ENCODE data around the gene FAM53B. TPM values are rescaled to one million over a fixed set of nuclear protein-coding genes. Genes with fewer than 3 reads are reported as not detected.
A peak's percentile ranks its signal among the peaks of the same experiment; 100 is the strongest.

The FAM53B gene
- total RNA-seq, 4 donors from 2014 or later: 140 to 253 (median 192) TPM

DNA sequence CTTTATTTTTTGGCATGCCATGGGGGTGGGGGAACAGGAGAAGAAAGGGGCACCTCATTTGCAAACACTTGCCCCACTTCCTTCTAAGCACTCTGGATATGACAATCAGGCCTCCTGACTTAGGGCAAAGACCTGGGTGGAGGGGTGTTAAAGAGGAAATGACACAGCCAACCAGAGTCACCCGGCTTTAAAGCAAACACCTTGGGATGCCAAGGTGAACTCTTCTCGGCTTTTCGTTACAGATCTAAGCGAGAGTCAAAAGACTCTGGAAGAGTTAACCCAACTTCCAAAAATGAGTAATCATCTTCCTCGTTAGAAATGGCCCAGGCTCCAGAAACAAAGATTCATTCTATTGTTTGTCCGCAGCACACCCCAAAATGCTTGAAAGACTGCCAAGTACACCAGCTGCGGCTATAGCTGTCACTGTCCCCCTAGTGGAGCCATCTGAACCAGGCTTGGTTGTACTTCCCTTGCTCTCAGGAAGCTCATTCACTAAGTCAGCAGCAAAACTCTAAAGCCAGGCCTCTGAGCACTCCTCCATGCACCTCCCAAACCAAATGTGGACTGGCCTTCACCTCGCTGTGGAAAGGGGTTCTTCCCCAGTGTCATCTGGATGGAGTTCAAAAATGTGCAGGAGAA, 24.8 kb downstream of the FAM53B start:
- in situ Hi-C loops (cut with MboI; ENCODE audit: low sequenced_read_pairs in 4 of 4): no loop called here
- H3K9me3 ChIP-seq: no peaks in the 10 kb centered on the region
- ATAC-seq (peak; percentile 14 to 29), DNase-seq (peak in 1 of 2 donors; percentile 72)
- no peaks in the 10 kb centered on the region for H3K27me3 ChIP-seq
- H3K4me1 ChIP-seq: peaks cover 83 to 86% of the 10 kb centered on the region in 2 donors
- H3K27ac ChIP-seq: peak overlapping the region; percentile 92 to 97 (median 92)
- no peak for TF ChIP-seq POLR2A (IDR thresholded peaks at IDR 0.05)
- TF ChIP-seq, protein P1, sequence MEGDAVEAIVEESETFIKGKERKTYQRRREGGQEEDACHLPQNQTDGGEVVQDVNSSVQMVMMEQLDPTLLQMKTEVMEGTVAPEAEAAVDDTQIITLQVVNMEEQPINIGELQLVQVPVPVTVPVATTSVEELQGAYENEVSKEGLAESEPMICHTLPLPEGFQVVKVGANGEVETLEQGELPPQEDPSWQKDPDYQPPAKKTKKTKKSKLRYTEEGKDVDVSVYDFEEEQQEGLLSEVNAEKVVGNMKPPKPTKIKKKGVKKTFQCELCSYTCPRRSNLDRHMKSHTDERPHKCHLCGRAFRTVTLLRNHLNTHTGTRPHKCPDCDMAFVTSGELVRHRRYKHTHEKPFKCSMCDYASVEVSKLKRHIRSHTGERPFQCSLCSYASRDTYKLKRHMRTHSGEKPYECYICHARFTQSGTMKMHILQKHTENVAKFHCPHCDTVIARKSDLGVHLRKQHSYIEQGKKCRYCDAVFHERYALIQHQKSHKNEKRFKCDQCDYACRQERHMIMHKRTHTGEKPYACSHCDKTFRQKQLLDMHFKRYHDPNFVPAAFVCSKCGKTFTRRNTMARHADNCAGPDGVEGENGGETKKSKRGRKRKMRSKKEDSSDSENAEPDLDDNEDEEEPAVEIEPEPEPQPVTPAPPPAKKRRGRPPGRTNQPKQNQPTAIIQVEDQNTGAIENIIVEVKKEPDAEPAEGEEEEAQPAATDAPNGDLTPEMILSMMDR (IDR thresholded peaks at IDR 0.05 in 4 of 5, conservative IDR thresholded peaks at IDR 0.05 in 1 of 5): peak; percentile 52 to 70 (median 63)
- intact Hi-C loops (cut with DNase I; ENCODE audit: low total_unique reads): no loop called here
- no peaks in the 10 kb centered on the region for H3K36me3 ChIP-seq
- no peak overlapping the region for H3K4me3 ChIP-seq

DNA sequence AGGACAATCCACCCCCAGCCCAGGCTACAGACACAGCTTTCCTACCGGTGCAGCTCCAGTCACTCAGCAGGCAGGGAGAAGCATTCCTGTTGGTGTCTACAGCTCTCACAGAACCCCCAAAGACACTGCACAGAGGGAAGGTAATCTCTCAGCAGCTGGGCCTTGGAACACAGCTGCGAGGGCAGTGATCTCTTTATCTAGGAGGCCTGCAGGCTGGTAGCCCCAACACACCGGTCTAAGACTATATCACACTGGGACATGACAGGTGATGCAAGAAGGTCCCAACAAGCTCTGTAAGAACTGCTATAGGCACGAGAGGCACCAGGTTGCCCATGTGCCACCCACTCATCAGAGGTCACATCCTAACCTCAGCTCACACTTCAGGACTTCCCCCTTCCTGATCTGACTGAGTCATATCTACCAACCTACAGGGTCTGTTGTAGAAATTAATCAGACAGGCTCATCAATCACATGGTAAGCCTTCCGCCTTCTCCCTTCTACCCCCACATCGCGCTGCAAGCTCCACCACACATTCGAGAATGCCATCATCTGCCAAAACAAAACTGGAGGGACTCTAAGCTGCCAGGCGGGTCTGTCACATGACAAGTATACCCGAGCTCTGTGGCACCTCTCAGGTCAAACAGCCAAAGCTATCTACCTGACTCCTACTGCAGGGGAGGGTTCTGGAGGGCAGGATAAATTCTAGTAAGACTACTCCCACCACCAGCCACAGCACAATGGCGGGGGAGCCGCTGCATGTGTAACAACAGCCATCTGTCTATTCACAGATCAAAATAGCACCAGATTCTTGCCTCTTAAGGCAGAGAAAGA, 26.1 kb downstream of the FAM53B start:
- TF ChIP-seq POLR2A (IDR thresholded peaks at IDR 0.05): no peak
- TF ChIP-seq, protein P1 (IDR thresholded peaks at IDR 0.05 in 4 of 5, conservative IDR thresholded peaks at IDR 0.05 in 1 of 5): no peak
- intact Hi-C loops (cut with DNase I; ENCODE audit: low total_unique reads) (no loop called here), in situ Hi-C loops (cut with MboI; ENCODE audit: low sequenced_read_pairs in 4 of 4) (no loop called here)
- no peak overlapping the region for H3K4me3 ChIP-seq
- DNase-seq: no peak
- no peaks in the 10 kb centered on the region for H3K36me3 ChIP-seq
- H3K27me3 ChIP-seq: no peaks in the 10 kb centered on the region
- no peaks in the 10 kb centered on the region for H3K9me3 ChIP-seq
- peaks cover 79 to 82% of the 10 kb centered on the region in 2 donors for H3K4me1 ChIP-seq
- ATAC-seq: peak in 1 of 2 donors; percentile 18
- peak overlapping the region; percentile 92 to 97 (median 92) for H3K27ac ChIP-seq

DNA sequence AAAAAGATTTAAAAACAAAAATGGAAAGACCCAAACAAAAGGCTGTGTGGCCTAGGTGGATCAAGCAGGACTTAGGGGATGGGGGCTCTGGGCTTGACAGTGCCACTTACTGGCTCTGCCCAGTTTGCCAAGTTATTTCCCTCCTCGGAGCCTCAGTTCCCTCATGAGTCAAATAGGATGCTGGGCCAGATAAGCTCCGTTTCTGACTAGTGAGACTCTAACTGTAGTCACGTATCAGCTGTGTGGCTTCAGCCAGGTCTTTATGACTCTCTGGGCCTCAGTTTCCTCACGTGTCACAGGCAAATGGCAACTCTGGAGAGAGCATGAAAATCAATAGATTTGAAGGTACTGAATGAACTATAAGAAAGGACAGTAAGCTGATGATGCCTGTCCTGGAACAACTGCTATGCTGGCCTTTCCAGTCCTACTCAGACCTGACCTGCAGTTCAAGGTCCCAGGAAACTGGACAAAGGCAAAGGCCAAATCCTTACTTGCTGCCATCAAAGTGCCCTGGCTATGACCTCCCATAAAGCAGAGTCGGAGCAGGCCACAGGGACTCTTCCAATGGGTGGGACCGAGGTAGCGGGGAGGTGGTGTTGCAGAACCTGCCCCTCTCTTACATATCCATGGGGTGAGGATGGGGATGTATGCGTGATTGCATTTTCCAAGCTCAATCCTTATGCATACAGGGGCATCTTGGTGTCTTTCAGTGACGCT, 27.0 kb downstream of the FAM53B start:
- peaks cover 72 to 75% of the 10 kb centered on the region in 2 donors for H3K4me1 ChIP-seq
- no peaks in the 10 kb centered on the region for H3K9me3 ChIP-seq
- DNase-seq (no peak), ATAC-seq (no peak)
- TF ChIP-seq, protein P1 (IDR thresholded peaks at IDR 0.05 in 4 of 5, conservative IDR thresholded peaks at IDR 0.05 in 1 of 5): no peak
- no peak for TF ChIP-seq POLR2A (IDR thresholded peaks at IDR 0.05)
- H3K36me3 ChIP-seq: no peaks in the 10 kb centered on the region
- H3K27me3 ChIP-seq: no peaks in the 10 kb centered on the region
- intact Hi-C loops (cut with DNase I; ENCODE audit: low total_unique reads) (no loop called here), in situ Hi-C loops (cut with MboI; ENCODE audit: low sequenced_read_pairs in 4 of 4) (no loop called here)
- peak overlapping the region; percentile 54 to 97 (median 92) for H3K27ac ChIP-seq
- H3K4me3 ChIP-seq: no peak overlapping the region

DNA sequence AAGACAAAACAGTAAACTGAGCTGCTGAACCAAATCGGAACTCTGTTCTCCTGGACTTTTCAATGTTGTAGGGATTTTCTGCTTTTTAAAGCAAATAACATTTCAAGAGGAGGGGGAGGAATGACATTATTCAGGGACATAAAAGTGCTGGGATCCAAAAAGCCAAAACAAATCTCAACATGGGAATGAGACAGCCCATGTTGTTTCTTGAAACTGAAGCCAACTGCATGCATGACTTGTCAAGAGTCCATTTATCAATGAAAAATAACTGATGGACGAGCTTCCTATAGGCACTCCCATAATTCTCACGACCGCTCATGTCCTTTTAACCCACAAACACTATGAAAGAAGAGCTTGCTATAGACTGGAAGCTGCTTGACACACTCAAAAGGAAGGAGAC, 27.8 kb downstream of the FAM53B start:
- Histone ChIP-seq H3K36me3 (no peaks in the 10 kb centered on the region), H3K27me3 (no peaks in the 10 kb centered on the region), H3K27ac (peak overlapping the region; percentile 54 to 97 (median 92)), H3K4me3 (no peak overlapping the region), H3K4me1 (peaks cover 64 to 70% of the 10 kb centered on the region in 2 donors), H3K9me3 (no peaks in the 10 kb centered on the region)
- no peak for ATAC-seq
- TF ChIP-seq, protein P1 (IDR thresholded peaks at IDR 0.05 in 4 of 5, conservative IDR thresholded peaks at IDR 0.05 in 1 of 5): no peak
- no peak for TF ChIP-seq POLR2A (IDR thresholded peaks at IDR 0.05)
- DNase-seq: no peak
- intact Hi-C loops (cut with DNase I; ENCODE audit: low total_unique reads) (no loop called here), in situ Hi-C loops (cut with MboI; ENCODE audit: low sequenced_read_pairs in 4 of 4) (no loop called here)

Measured in gastrocnemius medialis (tissue), 4 donors.